Esophagus muscularis mucosa (tissue), 4 donors: ENCODE results near the gene KMT2A. TPM values are rescaled to one million over a fixed set of nuclear protein-coding genes. Genes with fewer than 3 reads are reported as not detected.

Experiments
- DNase-seq: peaks from one replicate; pipeline ENCODE4 v3.0.0-alpha.2; 2017; ENCODE audit errors: extremely low spot score
- H3K27ac ChIP-seq, 4 donors: fragments of 200-600 bp; sonication (generic); replicated peaks in 1 of 4; 1 replicate in 3 of 4; 2 replicates in 1 of 4; pipeline ENCODE4 v1.5.1; 2016 to 2019; ENCODE audit warnings: mild to moderate bottlenecking in 1 of 4
- H3K27me3 ChIP-seq, 4 donors: fragments of 200-600 bp; sonication (generic); one replicate each; pipeline versions ENCODE4 v1.5.1 to v1.6.0; 2016 to 2019
- H3K36me3 ChIP-seq, 4 donors: fragments of 200-600 bp; sonication (generic); one replicate each; pipeline ENCODE4 v1.5.1; 2016 to 2019
- H3K4me1 ChIP-seq, 4 donors: fragments of 200-600 bp; sonication (generic); one replicate each; pipeline ENCODE4 v1.5.1; 2016 to 2019
- H3K4me3 ChIP-seq, 4 donors: fragments of 200-600 bp; sonication (generic); 1 replicate in 2 of 4; 2 replicates in 2 of 4; pipeline ENCODE4 v1.5.1; 2016 to 2019; ENCODE audit warnings: mild to moderate bottlenecking in 4 of 4, moderate library complexity in 1 of 4
- H3K9me3 ChIP-seq, 4 donors: fragments of 200-600 bp; sonication (generic); 1 replicate in 3 of 4; 2 replicates in 1 of 4; pipeline ENCODE4 v1.5.1; 2016 to 2019
- CTCF ChIP-seq, 3 experiments: fragments of 200-600 bp in 2 of 3; fragments of 450-650 bp in 1 of 3; sonication (generic) in 2 of 3; IDR thresholded peaks; one replicate each; pipeline ENCODE4 v1.5.1; 2017 to 2019; ENCODE audit warnings: antibody characterized with exemption in 3 of 3, mild to moderate bottlenecking in 2 of 3, moderate library complexity in 1 of 3
- EP300 ChIP-seq: sonication (generic); formaldehyde crosslinking; IDR thresholded peaks from one replicate; pipeline ENCODE4 v1.6.1; 2017; ENCODE audit warnings: antibody characterized with exemption
- POLR2A ChIP-seq: fragments of 450-650 bp; IDR thresholded peaks from one replicate; pipeline ENCODE4 v1.6.1; 2017; ENCODE audit warnings: antibody characterized with exemption, moderate library complexity, mild to moderate bottlenecking, low read depth
- POLR2AphosphoS5 ChIP-seq, 2 donors: sonication (generic); formaldehyde crosslinking; IDR thresholded peaks; one replicate each; pipeline ENCODE4 v1.6.1; 2017; ENCODE audit warnings: antibody characterized with exemption in 2 of 2
- WGBS: methylation state at CpG from one replicate; pipeline ENCODE4 v1.1.5; 2018; 5-methylcytosine and 5-hydroxymethylcytosine counted together
- intact Hi-C: fragments of 100-400 bp; cut with DNase I; formaldehyde crosslinking; loops from one replicate; pipeline ENCODE4 v1.15.1; 2023
- total RNA-seq, 4 donors: library from RNA; depleted of rRNA; stranded (reverse); fragments of >200 nt; gene quantifications; one replicate each; pipeline versions ENCODE4 v1.1.0 to v1.2.1, GENCODE V29; 2016

KMT2A gene
- total RNA-seq, 4 donors from 2014 or later, result 61.0 to 68.7 (median 62.1) TPM

- Histone ChIP-seq H3K4me1 (no peaks in the 10 kb centered on the region), H3K4me3 (no peak overlapping the region), H3K27me3 (no peaks in the 10 kb centered on the region), H3K9me3 (no peaks in the 10 kb centered on the region), H3K36me3 (peaks cover 91 to 100% (median 97%) of the 10 kb centered on the region in 4 donors), H3K27ac (no peak overlapping the region)
- DNase-seq, result no peak
- WGBS, result 84% methylated on average over 5 of the region's 5 CpGs
- TF ChIP-seq CTCF (IDR thresholded peaks at IDR 0.05) (no peak), POLR2A (no peak), POLR2AphosphoS5 (IDR thresholded peaks at IDR 0.05) (no peak), EP300 (no peak)
- intact Hi-C loops, result no loop called here
Observed at GRCh38 chr11:118511601-118512000, 75.3 kb downstream of the KMT2A start.

- TF ChIP-seq EP300, result no peak
- TF ChIP-seq CTCF (IDR thresholded peaks at IDR 0.05), result no peak
- TF ChIP-seq POLR2A, result no peak
- TF ChIP-seq POLR2AphosphoS5 (IDR thresholded peaks at IDR 0.05), result no peak
- DNase-seq, result no peak
- Histone ChIP-seq H3K9me3 (no peaks in the 10 kb centered on the region), H3K27me3 (no peaks in the 10 kb centered on the region), H3K36me3 (peaks cover 71 to 100% (median 94%) of the 10 kb centered on the region in 4 donors), H3K4me1 (no peaks in the 10 kb centered on the region), H3K27ac (no peak overlapping the region), H3K4me3 (no peak overlapping the region)
- 74% methylated on average over 7 of the region's 7 CpGs for WGBS
- intact Hi-C loops, result no loop called here
Observed at GRCh38 chr11:118514103-118514502, 77.8 kb downstream of the KMT2A start.

GRCh38 chr11:118519549-118519948, 83.3 kb downstream of the KMT2A start:
- peaks cover 0 to 9% (median 7%) of the 10 kb centered on the region in 4 donors for H3K4me1 ChIP-seq
- H3K36me3 ChIP-seq, result peaks cover 52 to 100% (median 93%) of the 10 kb centered on the region in 4 donors
- TF ChIP-seq POLR2AphosphoS5 (IDR thresholded peaks at IDR 0.05), result no peak
- TF ChIP-seq POLR2A, result no peak
- TF ChIP-seq CTCF (IDR thresholded peaks at IDR 0.05), result no peak
- TF ChIP-seq EP300, result no peak
- no peaks in the 10 kb centered on the region for H3K9me3 ChIP-seq
- H3K27me3 ChIP-seq, result no peaks in the 10 kb centered on the region
- H3K27ac ChIP-seq, result no peak overlapping the region
- no peak for DNase-seq
- no peak overlapping the region for H3K4me3 ChIP-seq
- intact Hi-C loops, result no loop called here
- 80% methylated on average over 6 of the region's 6 CpGs for WGBS

GRCh38 chr11:118521892-118522311, 85.6 kb downstream of the KMT2A start:
- H3K4me3 ChIP-seq, result no peak overlapping the region
- no peak for DNase-seq
- peaks cover 0 to 11% (median 8%) of the 10 kb centered on the region in 4 donors for H3K4me1 ChIP-seq
- H3K9me3 ChIP-seq, result no peaks in the 10 kb centered on the region
- no peaks in the 10 kb centered on the region for H3K27me3 ChIP-seq
- WGBS, result 79% methylated on average over 10 of the region's 13 CpGs
- no peak overlapping the region for H3K27ac ChIP-seq
- peaks cover 31 to 85% (median 75%) of the 10 kb centered on the region in 4 donors for H3K36me3 ChIP-seq
- intact Hi-C loops, result no loop called here
- TF ChIP-seq EP300 (no peak), CTCF (IDR thresholded peaks at IDR 0.05) (no peak), POLR2A (no peak), POLR2AphosphoS5 (IDR thresholded peaks at IDR 0.05) (no peak)

GRCh38 chr11:118522571-118523072, 86.3 kb downstream of the KMT2A start:
- Histone ChIP-seq H3K27me3 (no peaks in the 10 kb centered on the region), H3K27ac (peak overlapping the region in 2 of 4 donors; percentile 10 to 26), H3K9me3 (no peaks in the 10 kb centered on the region), H3K4me1 (peaks cover 0 to 14% (median 8%) of the 10 kb centered on the region in 4 donors), H3K4me3 (no peak overlapping the region), H3K36me3 (peaks cover 31 to 78% (median 68%) of the 10 kb centered on the region in 4 donors)
- 47% methylated on average over 6 of the region's 6 CpGs for WGBS
- TF ChIP-seq CTCF (IDR thresholded peaks at IDR 0.05), result peak in 1 of 3 experiments; percentile 42
- TF ChIP-seq POLR2AphosphoS5 (IDR thresholded peaks at IDR 0.05), result no peak
- no peak for TF ChIP-seq POLR2A
- intact Hi-C loops, result no loop called here
- DNase-seq, result no peak
